Heart right ventricle (tissue), 16 donors: Measurements from ENCODE around the gene OR4E1. TPM values are rescaled to one million over a fixed set of nuclear protein-coding genes. Genes with fewer than 3 reads are reported as not detected.

Experiments
- ATAC-seq, 8 donors: fragments of 200-7000 bp; cut with Tn5 transposase; one replicate each; pipeline ENCODE4 v1.9.1; 2020; ENCODE audit warnings: mild to moderate bottlenecking in 8 of 8, moderate library complexity in 8 of 8, moderate number of reproducible peaks in 1 of 8
- DNase-seq, 2 donors: peaks; one replicate each; pipeline ENCODE4 v3.0.0-alpha.2; 2020
- H3K27ac ChIP-seq, 10 donors: fragments of 200-600 bp; sonication (generic) in 2 of 10; one replicate each; pipeline versions ENCODE4 v1.5.0 to v1.8.0; 2020 to 2022; ENCODE audit warnings: mild to moderate bottlenecking in 3 of 10
- H3K27me3 ChIP-seq, 7 donors: fragments of 200-600 bp; one replicate each; pipeline ENCODE4 v1.8.0; 2021 to 2022; ENCODE audit warnings: mild to moderate bottlenecking in 2 of 7
- H3K36me3 ChIP-seq, 9 donors: fragments of 200-600 bp; sonication (generic) in 1 of 9; one replicate each; pipeline versions ENCODE4 v1.5.0 to v1.8.0; 2020 to 2022; ENCODE audit warnings: mild to moderate bottlenecking in 2 of 9
- H3K4me1 ChIP-seq, 9 donors: fragments of 200-600 bp; sonication (generic) in 1 of 9; one replicate each; pipeline versions ENCODE4 v1.5.0 to v1.8.0; 2020 to 2022; ENCODE audit warnings: mild to moderate bottlenecking in 4 of 9
- H3K4me3 ChIP-seq, 10 donors: fragments of 200-600 bp; sonication (generic) in 2 of 10; one replicate each; pipeline versions ENCODE4 v1.5.0 to v1.8.0; 2020 to 2022; ENCODE audit warnings: mild to moderate bottlenecking in 7 of 10, moderate library complexity in 2 of 10
- H3K9me3 ChIP-seq, 11 donors: fragments of 200-600 bp in 10 of 11; sonication (generic) in 2 of 11; one replicate each; pipeline versions ENCODE4 v1.5.0 to v1.8.0; 2013 to 2022; ENCODE audit warnings: mild to moderate bottlenecking in 2 of 11, control low read depth in 1 of 11, moderate library complexity in 1 of 11
- CTCF ChIP-seq, 9 donors: fragments of 200-600 bp; sonication (generic) in 2 of 9; IDR thresholded peaks; one replicate each; pipeline versions ENCODE4 v1.5.0 to v1.8.0; 2021 to 2022; ENCODE audit warnings: antibody characterized with exemption in 9 of 9, mild to moderate bottlenecking in 5 of 9, moderate library complexity in 1 of 9
- WGBS, 2 donors: extraction: QIAGEN DNeasy Blood & Tissue Kit; methylation state at CpG; one replicate each; pipeline ENCODE4 v1.1.7; 2013; ENCODE audit warnings: inconsistent platforms in 1 of 2; 5-methylcytosine and 5-hydroxymethylcytosine counted together
- intact Hi-C, 10 donors: fragments of 100-400 bp; cut with DNase I; formaldehyde crosslinking; loops; one replicate each; pipeline versions ENCODE4 v1.11.1 to v1.14.2; 2022
- polyA plus RNA-seq, 2 donors: library from polyadenylated mRNA; stranded (reverse); fragments of 200-250 nt; gene quantifications; one replicate each; pipeline ENCODE4 v1.2.3, GENCODE V29; 2013
- total RNA-seq, 10 donors: library from RNA; stranded (reverse); fragmentation: NEBNext Ultra II Directional in 3 of 10; extraction: Animal tissue kit (Norgen Biotek cat#: 25700) in 3 of 10; gene quantifications; one replicate each; pipeline versions ENCODE4 v1.2.1 to v1.2.4, GENCODE V29; 2021 to 2023
- donor health status: Arrhythmogenic right ventricular cardiomyopathy.
- donor health status: ischemic (EF 13 %, LVEDD 7.1; RV severe dilation, severe dysfunction).
- donor health status: healthy with polysubstance abuse.
- donor health status: DM: no; HTN: yes; CAD: no.
- donor health status: DM: no; HTN: no; CAD: no.
- donor health status: ischemic (EF 25% LVEDD 6.9; RV normal size, moderate dysfunction).
- donor health status: ischemic (EF 25% LVEDD 5.7; RV mildly dilated, moderate dysfunction).
- donor health status: healthy.
- donor health status: DM: yes; HTN: yes; CAD: no.
- donor health status: Ischemic cardiomyopathy.
- donor health status: ischemic (EF 35%, LVEDD 5.7; RV mildly dilated, moderate dysfunction).
- donor health status: nonischemic (EF 11% LVEDD 7.7; RV severe dilation, severe dysfunction).
- donor health status: DM: yes; HTN: yes; CAD: no.
- donor health status: PGD.
- donor health status: ischemic (EF 29% LVEDD 5.4; RV normal size, mild dysfunction).
- donor health status: nonischemic (EF 23%, LVEDD 6.1; RV moderate dilation, normal function).

OR4E1 gene
- total and polyA plus RNA-seq, 12 donors, result 0.06 TPM; not detected in 11

- Histone ChIP-seq H3K9me3 (peaks cover 0 to 4% (median 0%) of the 10 kb centered on the region in 11 donors), H3K36me3 (no peaks in the 10 kb centered on the region), H3K4me1 (no peaks in the 10 kb centered on the region), H3K27me3 (peaks cover 0 to 7% (median 0%) of the 10 kb centered on the region in 7 donors), H3K4me3 (no peak overlapping the region), H3K27ac (no peak overlapping the region)
- intact Hi-C loops, result no loop called here
- 78 to 79% methylated on average over 2 of the region's 2 CpGs for WGBS, 2 donors
- DNase-seq (no peak), ATAC-seq (no peak)
- no peak for TF ChIP-seq CTCF (IDR thresholded peaks at IDR 0.05)
Measured at GRCh38 chr14:21712036-21712435, 38.4 kb upstream of the OR4E1 start.

DNA sequence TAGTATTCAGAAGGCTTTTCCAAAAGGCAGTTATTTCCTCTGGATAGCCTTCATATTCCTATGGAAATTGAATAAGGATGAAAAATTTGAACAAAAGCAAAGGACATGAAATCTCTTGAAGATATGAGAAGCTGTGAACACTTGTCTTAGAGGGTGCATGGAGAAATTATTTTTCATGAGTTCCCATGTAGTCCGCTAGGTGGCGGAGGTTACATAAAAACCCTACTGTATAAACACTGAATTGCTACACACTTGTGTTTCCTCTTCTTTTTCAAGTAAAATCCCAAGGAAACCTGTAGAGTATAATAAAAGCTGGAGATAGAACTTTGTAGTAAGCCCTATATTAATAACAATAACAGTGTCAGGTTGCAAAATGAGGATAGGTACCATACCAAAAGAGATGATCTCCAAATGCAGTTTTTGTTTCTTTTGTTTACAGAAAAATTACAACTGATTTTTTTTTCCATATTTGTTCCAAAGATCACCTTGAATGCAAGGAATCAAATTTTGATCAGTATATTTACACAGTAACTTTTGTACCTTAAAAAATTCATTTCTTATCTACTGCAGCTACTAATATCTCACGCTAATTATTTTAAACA is 37.8 kb upstream of the OR4E1 start:
- no peaks in the 10 kb centered on the region for H3K4me1 ChIP-seq
- WGBS, 2 donors, result 31 to 33% methylated on average over 3 of the region's 3 CpGs
- H3K9me3 ChIP-seq, result peaks cover 0 to 10% (median 5%) of the 10 kb centered on the region in 11 donors
- no peaks in the 10 kb centered on the region for H3K36me3 ChIP-seq
- H3K4me3 ChIP-seq, result no peak overlapping the region
- H3K27me3 ChIP-seq, result peaks cover 0 to 4% (median 0%) of the 10 kb centered on the region in 7 donors
- TF ChIP-seq CTCF (IDR thresholded peaks at IDR 0.05), result peak; percentile 54 to 79 (median 73)
- intact Hi-C loops, result no loop called here
- DNase-seq (no peak), ATAC-seq (no peak)
- no peak overlapping the region for H3K27ac ChIP-seq

DNA sequence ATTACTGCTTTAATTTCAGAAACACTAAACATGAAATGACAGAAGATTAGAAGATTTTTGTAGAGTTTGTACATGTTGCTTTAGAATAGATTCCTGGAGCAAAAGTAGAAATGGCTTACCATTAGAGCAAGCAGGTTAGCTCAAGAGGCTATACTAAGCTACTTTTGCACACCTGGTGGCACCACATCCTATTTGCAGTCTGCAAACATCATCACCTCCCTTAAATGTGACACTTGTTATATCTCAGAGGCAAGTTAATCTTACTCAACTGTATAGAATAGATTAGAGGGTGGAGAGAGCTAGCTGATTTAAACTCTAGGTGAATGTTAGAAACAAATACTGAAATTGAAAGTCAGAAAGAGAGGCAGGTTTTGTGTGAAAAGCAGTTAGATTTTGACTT is 30.7 kb upstream of the OR4E1 start:
- Histone ChIP-seq H3K27ac (no peak overlapping the region), H3K27me3 (peaks cover 0 to 3% (median 0%) of the 10 kb centered on the region in 7 donors), H3K9me3 (peaks cover 0 to 26% (median 6%) of the 10 kb centered on the region in 11 donors), H3K4me3 (no peak overlapping the region), H3K36me3 (no peaks in the 10 kb centered on the region), H3K4me1 (no peaks in the 10 kb centered on the region)
- intact Hi-C loops, result no loop called here
- TF ChIP-seq CTCF (IDR thresholded peaks at IDR 0.05), result no peak
- DNase-seq (no peak), ATAC-seq (no peak)

GRCh38 chr14:21703357-21704326 is 30.0 kb upstream of the OR4E1 start:
- H3K4me1 ChIP-seq, result no peaks in the 10 kb centered on the region
- TF ChIP-seq CTCF (IDR thresholded peaks at IDR 0.05), result no peak
- no peak overlapping the region for H3K27ac ChIP-seq
- 53 to 63% methylated on average over 2 of the region's 2 CpGs for WGBS, 2 donors
- no peak for ATAC-seq
- no peak for DNase-seq
- intact Hi-C loops, result no loop called here
- H3K27me3 ChIP-seq, result peaks cover 0 to 3% (median 0%) of the 10 kb centered on the region in 7 donors
- H3K9me3 ChIP-seq, result peaks cover 0 to 26% (median 6%) of the 10 kb centered on the region in 11 donors
- no peaks in the 10 kb centered on the region for H3K36me3 ChIP-seq
- no peak overlapping the region for H3K4me3 ChIP-seq
